Measurements from ENCODE around the gene NOP16.

DNA sequence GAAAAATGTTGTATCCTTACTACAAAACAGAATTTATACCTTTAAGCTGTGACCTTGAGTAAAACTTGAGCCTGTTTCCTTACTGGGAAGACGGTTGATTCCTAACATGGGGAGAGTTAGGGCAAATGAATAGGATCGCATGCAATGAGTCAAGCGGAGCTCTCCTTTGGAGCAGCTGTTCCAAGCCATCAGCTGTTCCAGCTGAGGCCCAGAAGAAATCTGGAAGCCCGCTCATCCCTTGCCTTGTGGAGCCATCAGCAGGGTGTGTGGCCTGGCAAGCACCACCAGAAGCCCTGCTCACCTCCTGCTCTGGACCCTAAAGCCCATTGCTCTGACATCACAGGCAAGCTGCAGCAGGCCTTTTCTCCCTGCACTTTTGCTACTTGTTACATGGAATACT, 34.9 kb downstream of the NOP16 start:
- TF ChIP-seq, protein P1, sequence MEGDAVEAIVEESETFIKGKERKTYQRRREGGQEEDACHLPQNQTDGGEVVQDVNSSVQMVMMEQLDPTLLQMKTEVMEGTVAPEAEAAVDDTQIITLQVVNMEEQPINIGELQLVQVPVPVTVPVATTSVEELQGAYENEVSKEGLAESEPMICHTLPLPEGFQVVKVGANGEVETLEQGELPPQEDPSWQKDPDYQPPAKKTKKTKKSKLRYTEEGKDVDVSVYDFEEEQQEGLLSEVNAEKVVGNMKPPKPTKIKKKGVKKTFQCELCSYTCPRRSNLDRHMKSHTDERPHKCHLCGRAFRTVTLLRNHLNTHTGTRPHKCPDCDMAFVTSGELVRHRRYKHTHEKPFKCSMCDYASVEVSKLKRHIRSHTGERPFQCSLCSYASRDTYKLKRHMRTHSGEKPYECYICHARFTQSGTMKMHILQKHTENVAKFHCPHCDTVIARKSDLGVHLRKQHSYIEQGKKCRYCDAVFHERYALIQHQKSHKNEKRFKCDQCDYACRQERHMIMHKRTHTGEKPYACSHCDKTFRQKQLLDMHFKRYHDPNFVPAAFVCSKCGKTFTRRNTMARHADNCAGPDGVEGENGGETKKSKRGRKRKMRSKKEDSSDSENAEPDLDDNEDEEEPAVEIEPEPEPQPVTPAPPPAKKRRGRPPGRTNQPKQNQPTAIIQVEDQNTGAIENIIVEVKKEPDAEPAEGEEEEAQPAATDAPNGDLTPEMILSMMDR (IDR thresholded peaks at IDR 0.05), result no peak
- no peak for TF ChIP-seq POLR2A (IDR thresholded peaks at IDR 0.05)

Measured in Peyer's patch (tissue), 4 donors.